ENCODE measurements around the gene TSC22D3.
A peak's percentile ranks its signal among the peaks of the same experiment; 100 is the strongest.

Gene TSC22D3

DNA sequence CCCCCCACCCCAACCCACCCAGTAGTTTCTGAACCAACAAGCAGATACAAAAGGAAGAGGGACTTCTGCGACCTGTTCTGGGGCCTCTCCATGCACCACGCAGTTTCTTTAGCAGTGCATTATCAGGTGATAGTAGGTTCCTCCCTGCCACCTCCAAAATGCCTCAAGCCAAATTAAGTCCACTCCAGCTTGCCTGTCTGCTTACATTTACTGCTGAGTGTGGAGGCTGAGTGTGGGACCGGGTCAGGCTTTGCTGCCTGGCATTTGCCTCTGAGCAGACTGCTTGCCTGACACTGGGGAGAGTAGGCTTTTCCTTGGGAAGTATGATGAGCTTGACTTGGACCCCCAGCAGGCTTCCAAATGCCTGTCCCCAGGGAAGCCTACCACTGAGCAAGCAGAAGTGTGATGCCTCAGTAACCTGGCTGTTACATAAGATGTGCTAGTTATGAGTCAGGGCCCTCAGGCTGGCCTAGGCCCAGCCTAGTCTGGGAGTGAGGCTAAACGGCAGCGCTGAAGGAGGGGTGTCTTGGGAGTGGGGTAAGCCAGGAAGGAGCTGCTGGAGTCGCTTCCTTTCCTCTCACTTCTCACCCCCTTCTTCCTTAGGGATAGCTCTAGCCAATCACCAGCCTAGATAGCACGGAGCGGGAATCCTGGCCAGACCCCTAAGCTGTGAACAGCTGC is 9.0 kb downstream of the TSC22D3 start:
- no peaks in the 10 kb centered on the region for H3K36me3 ChIP-seq
- H3K27me3 ChIP-seq, result peaks cover 93 to 99% (median 98%) of the 10 kb centered on the region in 11 experiments
- no peak overlapping the region for H3K27ac ChIP-seq
- TF ChIP-seq Cebpa-rat (IDR thresholded peaks at IDR 0.05), result no peak
- H3K4me3 ChIP-seq, result no peak overlapping the region
- no peaks in the 10 kb centered on the region for H3K9me3 ChIP-seq (replicated peaks in 1 of 11)
- H4K20me1 ChIP-seq, result peaks cover 0 to 12% (median 0%) of the 10 kb centered on the region in 11 experiments; a peak in 7 of 22 replicates
- H3K4me2 ChIP-seq, result peak overlapping the region in 3 of 11 experiments; percentile 13 to 30 (median 25); a peak in 4 of 22 replicates
- no peak overlapping the region for H3K9ac ChIP-seq
- H3K4me1 ChIP-seq, result peaks cover 7 to 27% (median 16%) of the 10 kb centered on the region in 10 experiments; a peak in 19 of 20 replicates

DNA sequence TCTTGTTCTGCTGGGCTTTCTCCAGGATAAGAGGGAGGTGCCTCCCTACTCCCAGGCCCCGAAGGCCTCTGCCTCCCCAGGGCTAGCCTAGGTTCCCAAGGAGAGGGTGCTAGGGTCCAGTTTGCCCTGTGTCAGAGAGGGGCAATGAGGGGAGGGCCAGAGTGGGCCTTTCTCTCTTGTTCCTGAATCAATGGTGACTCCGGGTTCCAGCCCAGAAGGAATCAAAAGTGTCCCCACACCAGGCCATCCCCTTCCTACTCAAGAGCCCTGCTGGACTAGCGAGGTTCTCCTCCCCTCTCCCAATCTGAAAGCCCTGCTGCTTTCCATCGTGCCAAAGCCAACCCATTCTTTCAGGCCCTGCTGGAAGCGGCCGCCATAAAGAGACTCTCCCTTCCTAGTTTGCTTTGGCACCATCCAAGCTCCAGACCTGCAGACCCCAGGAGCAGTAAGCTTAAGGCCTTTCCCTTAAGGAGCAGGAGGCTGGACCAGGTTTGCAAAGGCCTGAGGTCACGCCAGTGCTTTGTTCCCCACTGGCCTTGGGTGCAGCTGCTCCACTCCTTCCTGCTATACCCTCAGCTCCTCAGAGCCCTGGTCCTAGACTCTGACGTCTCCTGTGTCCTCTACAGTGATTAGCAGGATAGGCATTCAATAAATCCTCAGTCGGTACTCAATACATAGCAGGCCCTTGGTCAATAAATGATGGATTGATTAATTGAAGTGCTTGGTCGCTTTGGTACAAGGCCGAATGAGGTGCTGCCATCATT is 10.6 kb downstream of the TSC22D3 start:
- no peak for TF ChIP-seq Cebpa-rat (IDR thresholded peaks at IDR 0.05)
- H3K9me3 ChIP-seq (replicated peaks in 1 of 11), result no peaks in the 10 kb centered on the region
- no peaks in the 10 kb centered on the region for H3K36me3 ChIP-seq
- H3K4me2 ChIP-seq, result no peak overlapping the region
- H3K27ac ChIP-seq, result no peak overlapping the region
- H3K4me1 ChIP-seq, result peaks cover 7 to 27% (median 16%) of the 10 kb centered on the region in 10 experiments; a peak in 19 of 20 replicates
- H3K27me3 ChIP-seq, result peaks cover 93 to 99% (median 98%) of the 10 kb centered on the region in 11 experiments
- no peak overlapping the region for H3K9ac ChIP-seq
- H4K20me1 ChIP-seq, result peaks cover 0 to 12% (median 0%) of the 10 kb centered on the region in 11 experiments; a peak in 7 of 22 replicates
- H3K4me3 ChIP-seq, result no peak overlapping the region

DNA sequence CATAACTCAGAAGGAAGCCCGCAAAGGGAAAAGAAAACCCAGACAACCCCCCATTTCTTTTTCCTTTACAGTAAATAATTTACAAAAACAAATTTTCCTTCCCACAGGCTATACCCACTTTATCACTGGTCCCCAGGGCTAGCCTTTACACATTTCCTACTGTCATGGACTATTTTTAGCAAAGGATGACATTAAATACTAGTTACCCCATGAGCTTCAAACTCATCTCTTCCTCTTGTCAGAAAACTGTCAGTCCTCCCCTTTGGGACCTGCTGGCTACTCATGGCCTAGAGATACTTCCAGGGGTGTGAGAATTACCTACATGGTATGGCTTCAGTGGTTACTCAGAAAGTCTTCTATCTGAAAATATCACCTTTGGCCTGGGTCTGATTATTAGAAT is 11.9 kb downstream of the TSC22D3 start:
- Histone ChIP-seq H3K27ac (no peak overlapping the region), H3K4me1 (peaks cover 7 to 27% (median 16%) of the 10 kb centered on the region in 10 experiments; a peak in 19 of 20 replicates), H3K36me3 (no peaks in the 10 kb centered on the region), H3K4me3 (no peak overlapping the region), H3K4me2 (peak overlapping the region in 10 of 11 experiments; percentile 3 to 69 (median 58); a peak in 17 of 22 replicates), H3K9me3 (replicated peaks in 1 of 11) (no peaks in the 10 kb centered on the region), H4K20me1 (peaks cover 0 to 15% (median 0%) of the 10 kb centered on the region in 11 experiments; a peak in 7 of 22 replicates), H3K27me3 (peaks cover 93 to 99% (median 98%) of the 10 kb centered on the region in 11 experiments), H3K9ac (no peak overlapping the region)
- no peak for TF ChIP-seq Cebpa-rat (IDR thresholded peaks at IDR 0.05)

DNA sequence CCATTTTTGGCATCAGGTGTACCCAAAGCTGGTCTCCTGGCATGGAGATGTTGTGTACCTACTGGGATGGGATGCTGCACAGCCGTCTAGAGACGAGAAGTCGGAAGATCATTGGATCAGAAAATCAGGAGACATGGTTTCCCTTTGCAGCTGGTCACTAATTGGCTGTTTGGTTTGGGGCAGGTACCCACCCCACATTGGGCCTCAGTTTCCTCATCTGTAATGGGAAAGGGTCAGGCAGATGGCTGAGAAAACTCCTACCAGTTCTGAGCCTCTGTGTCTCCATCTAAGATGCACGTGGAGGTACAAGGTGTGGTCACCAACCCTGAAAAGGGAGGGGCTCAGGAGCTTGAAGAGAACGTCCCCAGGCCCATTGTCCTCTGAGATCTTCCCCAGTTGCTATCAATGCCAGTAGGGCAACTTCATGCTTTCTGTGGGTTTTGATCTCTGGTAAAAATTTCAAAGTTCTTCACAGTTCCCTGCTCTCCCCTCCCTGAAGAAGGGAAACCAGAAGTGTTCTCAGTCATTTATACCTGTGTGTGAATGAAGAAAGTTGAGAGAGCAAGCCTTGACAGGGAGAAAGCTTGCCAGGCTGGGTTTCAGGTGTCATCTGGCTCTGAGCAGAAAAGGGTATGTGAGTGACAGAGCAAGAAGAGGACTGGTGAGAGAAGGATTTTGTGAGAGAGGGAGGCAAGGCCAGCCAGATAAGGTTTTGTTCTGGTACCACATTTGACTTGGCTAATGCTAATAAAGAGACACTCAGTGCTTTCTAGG is 15.1 kb downstream of the TSC22D3 start:
- peaks cover 0 to 20% (median 0%) of the 10 kb centered on the region in 11 experiments; a peak in 6 of 22 replicates for H4K20me1 ChIP-seq
- no peak overlapping the region for H3K9ac ChIP-seq
- H3K4me2 ChIP-seq, result no peak overlapping the region
- H3K27ac ChIP-seq, result no peak overlapping the region
- no peak for TF ChIP-seq Cebpa-rat (IDR thresholded peaks at IDR 0.05)
- H3K36me3 ChIP-seq, result no peaks in the 10 kb centered on the region
- H3K4me1 ChIP-seq, result peaks cover 7 to 22% (median 14%) of the 10 kb centered on the region in 10 experiments; a peak in 19 of 20 replicates
- H3K9me3 ChIP-seq (replicated peaks in 1 of 11), result no peaks in the 10 kb centered on the region
- peaks cover 97 to 100% (median 100%) of the 10 kb centered on the region in 11 experiments for H3K27me3 ChIP-seq
- H3K4me3 ChIP-seq, result no peak overlapping the region

GRCh38 chrX:107758231-107758766 is 17.3 kb downstream of the TSC22D3 start:
- Histone ChIP-seq H3K4me1 (peaks cover 4 to 11% (median 7%) of the 10 kb centered on the region in 10 experiments), H3K27me3 (peaks cover 88 to 100% (median 100%) of the 10 kb centered on the region in 11 experiments), H3K4me2 (no peak overlapping the region), H3K9me3 (replicated peaks in 1 of 11) (no peaks in the 10 kb centered on the region), H3K9ac (no peak overlapping the region), H3K4me3 (no peak overlapping the region), H4K20me1 (peaks cover 0 to 12% (median 0%) of the 10 kb centered on the region in 11 experiments; a peak in 4 of 22 replicates), H3K36me3 (no peaks in the 10 kb centered on the region), H3K27ac (no peak overlapping the region)
- no peak for TF ChIP-seq Cebpa-rat (IDR thresholded peaks at IDR 0.05)

DNA sequence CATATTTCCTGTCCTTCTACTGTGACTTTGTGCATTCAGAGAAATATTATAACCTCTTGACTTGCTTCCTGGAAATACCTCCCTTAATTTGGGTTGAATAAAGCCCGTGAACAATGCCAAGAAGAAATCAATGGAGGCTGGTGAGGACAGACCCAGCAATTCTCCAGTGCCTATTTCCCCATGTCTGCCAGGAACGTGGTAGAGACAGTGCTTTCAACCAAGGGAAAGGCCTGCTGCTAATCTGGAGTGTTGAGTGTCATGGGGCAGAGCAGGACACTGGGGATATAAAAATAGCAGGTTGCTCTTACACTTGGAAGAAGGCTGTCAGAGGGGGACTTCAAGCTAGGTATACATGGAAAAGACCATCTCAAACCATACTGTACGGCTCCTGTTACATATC is 19.9 kb downstream of the TSC22D3 start:
- H3K4me2 ChIP-seq, result no peak overlapping the region
- peaks cover 0 to 17% (median 0%) of the 10 kb centered on the region in 11 experiments; a peak in 4 of 22 replicates for H4K20me1 ChIP-seq
- no peak overlapping the region for H3K4me3 ChIP-seq
- peaks cover 0 to 9% (median 2%) of the 10 kb centered on the region in 10 experiments; a peak in 8 of 20 replicates for H3K4me1 ChIP-seq
- H3K9me3 ChIP-seq (replicated peaks in 1 of 11), result no peaks in the 10 kb centered on the region
- peaks cover 88 to 100% (median 100%) of the 10 kb centered on the region in 11 experiments for H3K27me3 ChIP-seq
- no peak overlapping the region for H3K9ac ChIP-seq
- H3K27ac ChIP-seq, result no peak overlapping the region
- H3K36me3 ChIP-seq, result no peaks in the 10 kb centered on the region
- no peak for TF ChIP-seq Cebpa-rat (IDR thresholded peaks at IDR 0.05)

GRCh38 chrX:107753187-107753586 is 22.4 kb downstream of the TSC22D3 start:
- H3K9ac ChIP-seq, result no peak overlapping the region
- H3K27ac ChIP-seq, result no peak overlapping the region
- no peaks in the 10 kb centered on the region for H3K36me3 ChIP-seq
- H3K9me3 ChIP-seq (replicated peaks in 1 of 11), result no peaks in the 10 kb centered on the region
- H3K4me2 ChIP-seq, result peak overlapping the region in 3 of 11 experiments; percentile 4 to 43 (median 13); a peak in 2 of 22 replicates
- TF ChIP-seq Cebpa-rat (IDR thresholded peaks at IDR 0.05), result no peak
- no peak overlapping the region for H3K4me3 ChIP-seq
- peaks cover 0 to 9% (median 2%) of the 10 kb centered on the region in 10 experiments; a peak in 8 of 20 replicates for H3K4me1 ChIP-seq
- H3K27me3 ChIP-seq, result peaks cover 87 to 100% (median 100%) of the 10 kb centered on the region in 11 experiments
- H4K20me1 ChIP-seq, result peaks cover 0 to 17% (median 0%) of the 10 kb centered on the region in 11 experiments; a peak in 7 of 22 replicates

DNA sequence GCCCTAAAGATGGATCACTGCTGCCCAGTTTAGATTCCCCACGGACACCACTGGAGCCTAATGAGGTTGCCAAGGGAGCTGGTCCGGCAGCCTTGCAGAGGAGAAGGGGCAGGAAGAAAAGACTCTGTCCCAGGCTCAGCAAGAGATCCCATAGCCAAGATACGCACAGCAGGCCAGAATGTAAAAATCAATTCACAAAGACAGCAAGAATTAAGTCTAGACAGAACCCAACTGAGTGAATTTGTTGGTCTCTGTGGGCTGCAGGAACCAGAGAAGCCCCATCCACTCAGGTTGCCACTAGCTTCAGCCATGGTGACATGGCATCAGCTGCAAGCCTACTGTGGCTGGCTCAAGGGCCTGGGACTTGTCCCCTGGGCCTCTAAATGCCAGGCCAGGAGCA is 22.9 kb downstream of the TSC22D3 start:
- H3K4me2 ChIP-seq, result peak overlapping the region in 3 of 11 experiments; percentile 4 to 43 (median 13); a peak in 2 of 22 replicates
- no peak overlapping the region for H3K9ac ChIP-seq
- no peaks in the 10 kb centered on the region for H3K9me3 ChIP-seq (replicated peaks in 1 of 11)
- H3K4me3 ChIP-seq, result no peak overlapping the region
- no peaks in the 10 kb centered on the region for H3K36me3 ChIP-seq
- TF ChIP-seq Cebpa-rat (IDR thresholded peaks at IDR 0.05), result no peak
- peaks cover 0 to 9% (median 2%) of the 10 kb centered on the region in 10 experiments; a peak in 8 of 20 replicates for H3K4me1 ChIP-seq
- H3K27me3 ChIP-seq, result peaks cover 87 to 100% (median 100%) of the 10 kb centered on the region in 11 experiments
- H3K27ac ChIP-seq, result no peak overlapping the region
- H4K20me1 ChIP-seq, result peaks cover 0 to 17% (median 0%) of the 10 kb centered on the region in 11 experiments; a peak in 6 of 22 replicates

Data from BLaER1 treated with 17β-estradiol and CSF1 and Interleukin-3, amounts not matched to agents 10 nM and 100 nM (cell line).